ENCODE results near the gene PSMC4.

- TF ChIP-seq CTCF (IDR thresholded peaks at IDR 0.05) (no peak), POLR2A (IDR thresholded peaks at IDR 0.05; ENCODE audit: low read depth) (no peak), POLR2AphosphoS5 (IDR thresholded peaks at IDR 0.05) (no peak), EP300 (IDR thresholded peaks at IDR 0.05) (no peak)
Measured at GRCh38 chr19:39924952-39925351, 46.0 kb upstream of the PSMC4 start.
